NOMO-1 treated with DMSO at 0.1 percent for 48 hours (cell line): ENCODE data around the gene PPFIBP2.
A peak's percentile ranks its signal among the peaks of the same experiment; 100 is the strongest.
"Not testable (repeated sequence)": the region's sequence is repeated elsewhere in the genome, so short reads cannot be mapped to it uniquely, and the experiment has no call there.

Source experiments
- DNase-seq: peaks from one replicate; lab custom pipeline; 2025; ENCODE audit not compliant: unreplicated experiment; lab: John Stamatoyannopoulos, UW

PPFIBP2 gene

DNA sequence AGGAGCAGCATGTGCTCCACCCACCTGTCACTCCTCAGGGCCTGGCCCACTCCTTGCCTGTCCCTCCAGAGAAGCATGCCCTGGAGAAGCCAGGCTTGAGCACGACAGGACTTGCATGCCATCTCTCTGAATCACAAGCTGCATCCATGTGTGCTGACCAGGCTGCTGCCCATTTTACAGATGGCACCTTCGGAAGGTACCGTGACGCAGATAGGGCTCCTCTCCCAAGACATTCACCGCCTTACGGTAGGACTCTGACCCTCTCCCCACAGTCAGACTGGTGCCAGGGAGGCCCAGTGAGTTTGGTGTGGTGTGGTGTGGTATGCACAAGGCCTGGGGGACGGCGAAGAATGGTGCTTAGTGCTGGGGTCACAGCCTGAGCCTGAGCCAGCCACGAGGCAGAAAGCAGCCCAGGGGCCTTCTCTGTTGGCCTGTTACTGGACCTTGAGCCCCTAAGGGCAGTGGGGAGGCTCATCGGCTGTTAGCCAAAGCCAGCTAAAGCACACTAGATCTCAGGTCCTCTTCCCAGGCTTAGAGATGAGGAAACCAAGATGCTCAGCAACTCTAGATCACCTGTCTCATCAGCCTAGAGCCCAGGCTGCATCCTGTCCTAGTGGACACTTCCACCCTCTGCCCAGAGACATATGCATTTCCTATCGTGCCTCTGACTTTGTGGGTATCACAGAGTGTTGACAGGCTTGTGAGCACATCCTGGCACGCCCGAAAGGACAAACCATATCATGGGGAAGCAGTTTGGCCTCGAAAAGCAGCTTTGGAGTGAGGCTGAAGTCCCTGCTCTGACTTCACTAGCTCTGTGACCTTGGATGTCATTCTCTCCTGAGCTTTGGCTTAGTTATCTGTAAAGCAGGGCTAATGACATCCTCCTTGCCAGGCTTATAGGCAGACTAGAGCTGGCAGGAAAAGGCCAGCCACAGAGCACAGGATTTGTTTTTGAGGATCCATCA is 141.7 kb downstream of the PPFIBP2 start:
- DNase-seq = no peak

DNA sequence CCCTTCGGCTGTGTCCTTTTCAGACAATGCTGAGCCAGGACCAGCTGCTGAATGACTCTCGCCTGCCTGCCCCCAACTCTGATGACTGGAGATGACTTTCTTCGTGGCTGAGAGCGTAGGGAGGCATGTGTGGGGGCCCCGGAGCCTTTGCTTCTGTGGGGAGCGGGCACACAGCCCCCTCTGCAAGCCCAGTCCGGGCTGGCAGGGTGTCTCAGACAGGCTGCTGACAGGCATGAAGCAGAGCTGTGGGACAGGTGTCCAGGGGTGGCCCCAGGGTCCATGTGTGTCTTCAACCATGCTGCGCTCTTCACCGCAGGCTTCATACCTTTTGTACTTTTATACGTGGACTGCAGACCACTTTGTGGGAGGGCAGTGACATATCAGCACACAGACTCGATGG is 142.9 kb downstream of the PPFIBP2 start:
- no peak for DNase-seq

DNA sequence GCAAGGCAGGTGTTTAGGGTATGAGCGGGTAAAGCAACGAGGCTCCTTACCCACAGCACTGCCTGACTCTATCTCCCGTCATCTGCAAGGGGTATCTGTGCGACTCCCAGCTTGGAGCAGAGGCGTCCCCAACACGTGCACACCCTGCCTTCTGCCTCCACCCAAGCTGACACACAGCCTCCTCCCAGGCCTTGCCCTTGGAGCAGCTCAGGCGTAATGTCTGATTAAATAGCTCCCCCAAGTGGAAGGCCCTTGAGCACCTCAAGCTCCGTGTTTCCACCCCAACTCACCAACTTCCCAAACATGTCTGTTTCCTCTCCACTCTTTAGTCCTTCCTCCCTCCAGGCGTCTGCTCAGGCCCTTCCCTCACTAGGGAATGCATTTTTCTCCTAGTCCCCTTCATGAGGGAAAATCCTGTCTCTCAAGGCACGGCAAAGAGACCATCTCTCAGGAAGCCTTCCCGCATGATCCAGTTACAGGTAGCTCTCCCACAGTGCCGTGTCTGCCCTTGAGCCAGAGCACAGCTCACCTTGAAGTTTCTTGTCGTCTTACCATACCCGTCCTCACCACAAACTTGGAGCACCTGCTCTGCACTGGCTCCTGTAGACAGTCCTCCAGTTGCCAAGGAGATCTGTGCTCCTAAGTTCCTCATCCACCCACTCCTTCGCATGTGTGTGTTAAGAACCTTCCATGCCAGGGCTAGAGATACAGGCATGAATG is 143.7 kb downstream of the PPFIBP2 start:
- DNase-seq = peak; percentile 6

DNA sequence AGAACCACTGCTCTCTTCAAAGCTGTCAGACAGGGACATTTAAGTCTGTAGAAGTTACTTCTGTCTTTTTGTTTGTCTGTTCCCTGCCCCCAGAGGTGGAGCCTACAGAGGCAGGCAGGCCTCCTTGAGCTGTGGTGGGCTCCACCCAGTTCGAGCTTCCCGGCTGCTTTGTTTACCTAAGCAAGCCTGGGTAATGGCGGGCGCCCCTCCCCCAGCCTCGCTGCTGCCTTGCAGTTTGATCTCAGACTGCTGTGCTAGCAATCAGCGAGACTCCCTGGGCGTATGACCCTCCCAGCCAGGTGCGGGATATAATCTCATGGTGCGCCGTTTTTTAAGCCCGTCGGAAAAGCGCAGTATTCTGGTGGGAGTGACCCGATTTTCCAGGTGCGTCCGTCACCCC is 149.7 kb downstream of the PPFIBP2 start:
- not testable (repeated sequence) for DNase-seq

DNA sequence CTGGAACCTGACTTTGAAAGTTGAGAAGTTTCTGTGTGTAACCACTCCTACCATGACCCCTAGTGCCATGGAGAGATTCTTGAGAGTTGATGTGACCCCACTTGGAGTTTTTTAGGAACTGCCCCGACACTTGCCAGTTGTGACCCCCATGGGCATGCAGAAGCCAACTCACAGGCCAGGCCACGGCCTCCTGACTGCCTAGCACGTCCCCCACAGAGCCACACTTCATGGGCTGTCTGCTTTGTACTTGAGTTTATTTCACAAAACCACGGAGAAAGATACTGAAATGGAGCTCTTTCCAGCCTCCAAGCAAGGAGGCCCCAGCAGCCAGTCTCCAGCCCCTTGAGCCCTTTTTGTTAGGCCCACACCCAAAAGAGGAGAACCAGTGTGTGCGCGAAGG is 151.1 kb downstream of the PPFIBP2 start:
- DNase-seq = no peak

DNA sequence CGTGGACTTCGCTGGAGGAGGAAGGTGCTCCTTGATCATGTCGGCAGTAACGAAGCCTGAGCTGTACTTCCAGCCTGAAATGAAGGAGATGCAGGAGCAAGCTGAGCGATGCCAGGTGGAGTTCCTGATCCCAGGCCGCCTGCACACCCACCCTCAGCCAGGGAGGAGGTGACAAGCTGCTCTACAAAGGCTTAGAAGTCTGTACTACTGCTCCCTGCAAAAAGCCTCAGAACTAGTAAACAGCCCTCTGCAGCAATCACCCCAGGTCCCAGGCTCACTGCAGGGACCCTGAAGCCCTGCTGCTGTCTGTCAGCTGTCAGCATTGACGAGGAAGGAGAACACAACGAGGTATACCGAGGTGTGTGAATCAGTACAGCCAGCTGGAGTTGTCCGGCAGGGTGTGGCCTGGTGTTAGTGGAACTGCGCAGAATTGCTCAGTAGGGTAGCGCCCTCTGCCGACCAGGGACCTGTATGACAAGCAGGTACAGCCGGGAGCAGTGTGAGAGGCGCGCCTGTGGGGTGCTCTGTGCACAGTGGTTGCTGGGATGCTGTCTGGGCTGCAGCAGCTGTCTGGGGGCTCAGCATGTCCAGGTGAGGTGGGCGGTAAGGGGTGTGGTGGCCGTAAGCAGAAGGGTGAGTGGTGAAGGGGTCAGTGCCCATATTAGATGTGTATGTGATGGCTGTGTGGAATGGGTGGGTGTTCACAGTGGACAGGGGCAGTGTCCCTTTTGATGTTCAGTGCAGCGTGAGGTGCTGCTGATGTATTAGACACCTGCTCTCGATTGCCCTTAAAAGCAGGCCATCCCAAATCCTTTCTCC is 151.9 kb downstream of the PPFIBP2 start:
- peak; percentile 73 for DNase-seq

DNA sequence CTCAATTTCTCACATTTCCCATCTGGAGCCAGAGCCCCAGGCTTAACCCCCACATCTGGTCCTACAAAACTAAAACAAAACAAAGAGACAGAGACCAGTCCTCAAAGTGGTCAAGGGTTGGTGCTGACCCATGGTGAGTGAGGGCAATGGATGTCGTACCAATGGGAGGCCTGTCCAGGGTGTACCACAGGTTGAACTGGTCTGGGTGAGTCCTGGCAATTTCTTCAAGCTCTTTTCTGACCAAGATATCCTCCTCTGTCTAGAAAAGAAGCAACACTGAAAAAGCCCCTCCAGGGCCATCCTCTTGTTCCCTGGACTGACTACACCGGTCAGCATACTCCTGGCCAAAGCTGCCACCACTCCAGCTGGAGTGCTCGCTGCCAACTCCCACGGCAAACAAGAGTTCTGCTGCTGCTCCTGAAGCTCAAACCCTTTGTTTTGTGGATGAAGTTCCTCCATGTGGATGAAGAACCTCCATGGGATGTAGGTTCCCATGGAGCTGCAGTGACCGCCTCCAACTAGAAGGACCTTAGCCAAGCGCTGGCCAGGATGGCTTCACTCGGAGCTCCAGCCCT is 152.6 kb downstream of the PPFIBP2 start:
- no peak for DNase-seq

DNA sequence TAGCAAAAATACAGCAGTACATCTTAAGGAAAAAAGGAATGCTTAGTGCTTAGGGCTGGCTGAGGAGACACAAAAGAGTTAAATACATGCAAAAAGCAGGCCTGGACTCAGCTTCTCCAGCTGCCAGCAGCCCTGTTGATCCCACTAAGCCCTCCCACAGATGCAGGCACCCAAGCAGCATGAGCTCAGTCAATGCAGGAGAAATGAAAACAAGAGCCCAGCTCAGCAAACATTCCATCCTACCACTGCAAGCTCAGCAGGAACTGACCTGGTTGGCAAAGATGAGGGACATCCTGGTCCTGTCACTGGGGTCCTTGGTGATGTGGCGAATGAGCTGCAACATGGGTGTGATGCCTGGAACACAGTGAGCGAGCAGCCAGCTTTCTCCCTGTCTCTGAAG is 153.7 kb downstream of the PPFIBP2 start:
- DNase-seq = no peak

DNA sequence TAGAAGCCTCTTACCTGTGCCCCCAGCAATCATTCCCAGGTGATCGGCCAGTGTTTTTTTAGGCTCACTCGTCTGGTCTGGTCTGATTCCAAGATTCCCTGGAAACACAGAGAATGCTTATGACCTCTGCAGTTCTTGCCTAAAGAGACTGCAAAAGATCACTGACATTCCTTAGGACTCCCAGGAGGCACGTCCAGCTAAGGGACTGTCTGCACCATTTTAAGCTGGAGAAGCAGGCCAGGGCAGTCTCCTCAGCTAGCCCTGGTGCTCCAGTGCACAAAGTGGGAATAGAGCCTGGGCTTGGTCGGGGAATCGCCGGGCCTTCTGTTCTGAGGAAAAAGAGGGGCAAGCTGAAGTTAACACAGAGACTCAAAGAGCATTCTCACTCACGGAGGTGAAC is 154.7 kb downstream of the PPFIBP2 start:
- DNase-seq = no peak

DNA sequence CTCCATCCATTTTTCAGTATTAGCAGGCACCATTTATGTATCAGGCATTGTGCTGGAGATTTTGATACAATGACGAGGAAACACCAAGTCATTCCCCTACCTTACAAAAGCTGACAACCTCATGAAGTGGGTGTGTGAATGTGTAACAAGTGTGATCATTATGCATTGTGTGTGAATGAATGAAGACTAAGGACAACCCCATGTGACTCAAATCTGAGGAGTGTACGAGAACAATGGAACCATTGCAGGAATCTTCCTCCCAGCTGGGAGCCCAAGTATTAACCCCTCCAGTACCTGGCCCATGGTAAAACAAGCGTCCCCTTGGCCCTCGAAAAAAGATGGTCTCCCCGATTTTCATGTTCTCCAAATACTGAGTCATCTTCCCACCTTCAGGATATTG is 155.1 kb downstream of the PPFIBP2 start:
- DNase-seq = no peak

DNA sequence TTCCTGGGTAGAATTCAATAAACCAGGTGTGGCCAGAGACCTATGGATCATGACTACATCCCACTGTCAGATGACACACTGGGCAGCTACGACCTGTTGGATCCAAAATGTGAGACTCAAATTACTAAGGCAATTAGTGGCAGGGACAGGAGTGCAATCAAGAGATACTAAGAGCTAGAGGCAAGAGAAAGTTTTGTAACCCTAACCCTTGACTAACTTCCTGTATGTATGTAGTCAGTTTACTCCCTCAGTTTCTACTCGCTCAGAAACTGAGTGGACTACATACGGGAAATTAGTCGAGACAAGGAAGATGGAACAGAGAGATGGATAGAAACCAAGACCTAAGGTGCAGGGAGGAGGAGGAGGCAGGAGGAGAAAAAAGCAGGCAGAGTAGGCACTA is 156.8 kb downstream of the PPFIBP2 start:
- peak; percentile 50 for DNase-seq

DNA sequence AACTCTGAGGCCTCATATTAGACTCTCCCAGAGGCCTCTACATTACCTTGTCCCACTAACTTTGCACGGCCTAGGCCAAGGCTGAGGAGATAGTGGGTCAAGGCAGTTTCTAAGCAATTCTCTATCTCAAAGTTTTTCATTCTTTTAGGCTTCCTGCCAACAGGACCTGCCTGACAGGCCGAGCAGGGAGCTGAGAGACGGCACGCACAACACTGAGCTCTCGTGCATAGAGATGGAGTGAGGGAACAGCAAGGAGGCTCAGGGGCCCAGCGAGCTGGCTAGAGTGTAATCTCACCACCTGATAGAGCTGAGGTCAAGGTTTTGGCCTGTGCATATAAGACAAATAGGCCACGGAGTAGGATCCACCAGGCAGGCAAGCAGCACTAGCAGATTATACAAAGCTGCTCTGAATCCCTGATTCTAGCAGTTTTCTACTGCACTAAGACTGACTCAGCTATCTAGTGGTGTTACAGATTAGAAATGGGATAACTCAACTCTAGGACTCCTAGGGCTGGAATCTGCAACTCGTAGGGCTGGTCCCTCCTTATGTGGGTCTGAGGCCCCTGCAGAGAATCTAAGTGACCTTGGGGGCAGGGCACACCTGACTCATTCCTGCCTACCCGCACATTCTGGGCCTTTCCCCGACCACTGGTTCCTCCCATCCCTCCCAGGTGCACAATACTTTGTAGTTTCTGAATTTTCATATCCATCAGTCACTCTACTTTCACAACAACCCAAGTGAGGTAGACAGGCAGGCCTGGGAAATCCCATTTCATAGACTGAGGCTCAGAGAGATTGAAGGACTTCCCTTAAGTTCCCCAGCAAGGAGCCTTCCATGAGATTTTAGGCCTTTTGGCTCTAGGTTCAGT is 157.8 kb downstream of the PPFIBP2 start:
- no peak for DNase-seq

DNA sequence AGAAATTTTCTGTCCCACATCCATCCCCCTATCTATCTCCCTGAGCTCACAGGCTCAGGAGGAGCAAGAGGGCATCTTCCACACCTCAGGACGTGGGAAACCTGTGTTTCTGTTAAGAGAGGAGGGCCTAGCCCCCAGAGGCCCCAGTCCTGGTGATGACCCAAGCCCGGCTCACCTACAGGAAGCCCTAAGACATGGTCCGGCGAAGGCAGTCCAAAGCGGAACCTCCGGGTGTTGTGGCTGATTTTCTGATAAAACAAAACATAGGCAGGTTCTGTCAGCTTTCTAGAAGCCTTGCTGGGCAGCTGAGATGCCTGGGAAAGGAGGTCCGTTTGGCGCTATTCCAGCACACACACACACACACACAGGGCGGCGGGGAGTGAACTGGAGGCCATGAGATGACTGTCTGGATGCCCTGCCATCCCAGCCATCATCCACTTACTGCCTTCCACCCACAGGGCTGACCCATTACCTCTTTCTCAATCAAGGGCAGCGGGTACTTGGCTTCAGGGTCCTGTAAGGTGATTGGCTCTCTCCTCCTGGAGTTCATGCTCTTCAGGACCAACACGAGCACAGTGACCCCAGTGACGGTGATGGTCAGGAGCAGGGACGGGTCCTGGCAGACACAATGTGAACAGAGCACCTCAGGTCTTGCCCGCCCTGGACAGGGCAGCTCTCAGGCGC is 158.6 kb downstream of the PPFIBP2 start:
- no peak for DNase-seq

DNA sequence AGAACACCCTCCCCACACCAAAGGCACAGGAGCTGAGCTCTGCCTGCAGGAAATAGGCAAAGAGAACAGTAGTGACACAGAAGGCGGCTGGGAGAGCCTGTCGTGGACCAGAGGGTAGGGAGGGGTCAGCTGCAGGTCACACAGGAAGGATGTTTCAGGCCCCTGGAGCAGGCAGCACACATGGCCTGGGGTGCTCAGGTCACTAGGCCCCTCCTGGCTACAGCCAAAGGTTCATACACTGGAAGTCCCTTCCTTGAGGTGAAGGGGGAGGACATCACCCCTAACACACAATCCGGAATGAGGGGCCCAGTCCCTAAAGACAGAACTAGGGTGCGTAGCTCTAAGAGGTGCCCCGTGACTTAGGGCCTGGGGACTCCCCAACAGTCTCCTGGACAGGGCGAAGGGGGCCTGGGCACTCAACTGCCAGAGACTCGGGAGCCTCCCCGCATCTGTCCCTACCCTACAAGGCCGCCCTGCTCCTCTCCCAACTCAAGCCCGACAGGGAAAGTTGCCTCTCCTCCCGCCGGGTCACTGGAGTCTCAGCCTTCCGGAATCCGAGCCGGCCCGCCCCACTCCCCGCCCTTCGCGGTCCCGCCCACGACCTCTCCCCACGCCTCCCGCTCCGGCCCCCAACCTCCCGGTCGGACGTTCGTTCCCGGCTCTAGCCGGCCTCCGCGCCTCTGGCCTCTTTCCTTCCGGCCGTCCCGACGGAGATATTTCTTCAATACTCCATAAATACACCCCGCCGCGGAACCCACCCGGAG is 159.3 kb downstream of the PPFIBP2 start, which contains the start of gene CYB5R2:
Gene CYB5R2 (minus strand): TSS at position 541 of the 764 bp plus-strand sequence. CDS start 675 bp downstream, outside the sequence.
- DNase-seq = peak; percentile 44

DNA sequence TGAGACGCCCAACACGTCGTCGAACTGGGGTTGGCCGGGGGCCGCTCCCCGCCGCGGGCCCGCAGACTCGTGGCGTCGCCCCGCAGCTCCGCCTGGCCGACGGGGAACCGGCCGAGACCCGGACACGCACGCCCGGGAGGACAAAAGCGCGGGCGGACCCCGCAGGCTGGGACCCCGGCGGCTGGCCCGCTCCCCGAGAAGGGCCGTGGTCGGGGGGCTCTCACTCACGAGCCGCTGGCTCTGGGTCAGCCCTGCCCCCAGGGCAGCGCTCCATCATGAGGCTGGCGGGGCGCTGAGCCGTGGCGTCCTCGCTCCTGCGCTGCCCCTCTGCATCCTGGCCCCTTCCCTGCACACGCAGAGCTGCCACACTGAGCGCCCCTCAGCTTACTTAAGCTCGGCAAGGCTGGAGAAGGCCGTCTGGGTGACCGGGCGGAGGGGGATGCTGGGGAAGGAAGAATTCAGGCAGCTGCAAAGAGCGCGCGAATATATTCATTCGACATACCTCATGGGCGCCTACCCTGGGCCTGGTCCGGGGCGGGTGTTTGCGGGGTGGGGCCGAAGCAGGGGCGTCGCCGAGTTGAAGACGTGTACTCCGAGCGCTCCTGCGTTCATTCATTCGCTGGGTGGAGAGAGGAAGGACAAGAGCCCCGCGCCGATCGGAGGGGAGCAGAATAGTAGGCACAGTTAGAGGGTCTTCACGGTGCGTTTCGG is 160.1 kb downstream of the PPFIBP2 start:
- DNase-seq = peak; percentile 66

DNA sequence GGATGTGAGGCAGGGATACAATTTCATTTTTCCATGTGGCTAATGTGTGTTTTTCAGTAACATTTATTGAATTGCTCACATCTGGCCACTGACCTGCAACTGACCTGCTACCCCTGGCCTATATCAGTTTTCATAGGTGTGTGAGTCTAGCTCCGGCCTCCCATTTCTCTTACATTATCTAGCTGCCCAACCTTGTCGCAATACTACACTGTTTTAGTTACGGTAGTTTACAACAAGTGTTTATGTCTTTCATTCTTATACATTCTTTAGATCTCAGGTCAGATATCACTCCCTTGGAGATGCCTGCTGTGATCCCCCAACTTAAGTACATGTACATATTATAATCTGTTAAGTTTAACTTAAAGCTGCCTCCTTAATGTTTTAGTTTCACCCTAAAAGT is 161.8 kb downstream of the PPFIBP2 start:
- no peak for DNase-seq

DNA sequence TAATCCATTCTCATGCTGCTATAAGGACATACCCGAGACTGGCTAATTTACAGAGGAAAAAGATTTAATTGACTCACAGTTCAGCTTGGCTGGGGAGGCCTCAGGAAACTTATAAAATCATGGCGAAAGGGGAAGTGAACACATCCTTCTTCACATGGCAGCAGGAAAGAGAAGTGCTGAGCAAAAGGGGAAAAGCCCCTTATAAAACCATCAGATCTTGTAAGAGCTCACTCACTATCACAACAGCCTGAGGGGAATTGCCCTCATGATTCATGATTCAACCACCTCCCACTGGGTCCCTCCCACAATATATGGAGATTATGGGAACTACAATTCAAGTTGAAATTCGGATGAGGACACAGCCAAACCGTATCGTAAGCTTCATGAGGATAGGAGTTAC is 163.3 kb downstream of the PPFIBP2 start:
- peak; percentile 13 for DNase-seq

DNA sequence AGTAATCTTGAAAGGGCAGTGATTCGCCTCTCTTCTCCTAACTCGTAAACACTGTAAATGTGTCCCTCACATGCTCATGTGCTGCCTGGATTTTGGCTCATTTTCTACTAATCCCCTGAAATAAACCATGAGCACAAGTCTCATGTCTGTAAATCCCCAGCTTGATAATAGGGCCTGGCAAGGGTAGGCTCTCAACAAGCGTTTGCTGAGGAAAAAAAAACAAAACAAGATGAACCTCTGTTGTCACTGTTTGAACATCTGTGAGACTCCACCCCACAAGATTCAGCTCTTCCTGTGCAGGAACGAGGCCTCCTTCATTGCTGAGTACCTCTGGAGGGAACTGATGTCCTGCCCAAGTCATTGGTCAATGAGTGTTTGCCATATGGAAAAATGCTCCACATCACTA is 164.0 kb downstream of the PPFIBP2 start:
- no peak for DNase-seq
